B cell (primary cell): ENCODE measurements around the gene GPC3.
"Not testable (repeated sequence)": the region's sequence is repeated elsewhere in the genome, so short reads cannot be mapped to it uniquely, and the experiment has no call there.

Experiments used
- CTCF ChIP-seq: fragments of 200-600 bp; IDR thresholded peaks from one replicate; pipeline ENCODE4 v1.8.0; 2022; ENCODE audit warnings: antibody characterized with exemption, mild to moderate bottlenecking
- EZH2 ChIP-seq: IDR thresholded peaks from 2 replicates; pipeline ENCODE4 v1.6.1; 2012; ENCODE audit warnings: borderline replicate concordance, low read depth, mild to moderate bottlenecking, moderate library complexity, low read length; ENCODE audit not compliant: insufficient read depth, poor library complexity, severe bottlenecking

- not testable (repeated sequence) for TF ChIP-seq CTCF, EZH2
These were observed 30.1 kb upstream of the GPC3 start for GRCh38 chrX:134015510-134015909.
